GM18502 (cell line): ENCODE results near the gene SLC25A26.

Experiments
- ATAC-seq: cut with Tn5 transposase; IDR thresholded peaks from one replicate; pipeline ENCODE4 v1.9.1; 2021; ENCODE audit warnings: mild to moderate bottlenecking; ENCODE audit not compliant: unreplicated experiment, poor library complexity

The SLC25A26 gene

GRCh38 chr3:66392512-66392911 is 171.7 kb downstream of the SLC25A26 start:
- no peak for ATAC-seq

GRCh38 chr3:66392966-66393332 is 172.1 kb downstream of the SLC25A26 start:
- no peak for ATAC-seq

GRCh38 chr3:66393333-66394005 is 172.7 kb downstream of the SLC25A26 start:
- ATAC-seq, result peak; percentile 25

- peak; percentile 84 for ATAC-seq
Measured at GRCh38 chr3:66394019-66394752, 173.4 kb downstream of the SLC25A26 start.

GRCh38 chr3:66394753-66395249 is 174.0 kb downstream of the SLC25A26 start:
- no peak for ATAC-seq

GRCh38 chr3:66395635-66396034 is 174.8 kb downstream of the SLC25A26 start:
- ATAC-seq, result no peak

- no peak for ATAC-seq
Measured at GRCh38 chr3:66396161-66396760, 175.5 kb downstream of the SLC25A26 start.

GRCh38 chr3:66396888-66397287 is 176.1 kb downstream of the SLC25A26 start:
- no peak for ATAC-seq

GRCh38 chr3:66397745-66398144 is 176.9 kb downstream of the SLC25A26 start:
- ATAC-seq, result no peak

GRCh38 chr3:66398228-66399025 is 177.6 kb downstream of the SLC25A26 start:
- no peak for ATAC-seq

GRCh38 chr3:66399529-66400232 is 178.9 kb downstream of the SLC25A26 start:
- ATAC-seq, result no peak

- no peak for ATAC-seq
Measured at GRCh38 chr3:66400411-66401156, 179.8 kb downstream of the SLC25A26 start.

GRCh38 chr3:66401157-66401550 is 180.4 kb downstream of the SLC25A26 start:
- no peak for ATAC-seq

GRCh38 chr3:66401675-66402491 is 181.1 kb downstream of the SLC25A26 start:
- no peak for ATAC-seq

GRCh38 chr3:66402596-66403290 is 181.9 kb downstream of the SLC25A26 start:
- no peak for ATAC-seq

- ATAC-seq, result no peak
Measured at GRCh38 chr3:66403323-66403990, 182.7 kb downstream of the SLC25A26 start.

GRCh38 chr3:66404197-66404596 is 183.4 kb downstream of the SLC25A26 start:
- ATAC-seq, result no peak
